ENCODE results near the gene CCDC43.

GRCh38 chr17:44629314-44629713, 60.3 kb downstream of the CCDC43 start:
- TF ChIP-seq ELF1 (IDR thresholded peaks at IDR 0.05) (no peak), CTCF (IDR thresholded peaks at IDR 0.05) (no peak), MXI1 (IDR thresholded peaks at IDR 0.05; ENCODE audit: low read depth, low read length) (no peak), NFIC (IDR thresholded peaks at IDR 0.05; ENCODE audit: borderline replicate concordance) (no peak), POLR2AphosphoS5 (IDR thresholded peaks at IDR 0.05; ENCODE audit: low read depth, low read length) (no peak), TCF12 (IDR thresholded peaks at IDR 0.05) (no peak), EP300 (IDR thresholded peaks at IDR 0.05; ENCODE audit: borderline replicate concordance in 1 of 2, low read depth in 1 of 2, low read length in 1 of 2) (no peak), JUND (IDR thresholded peaks at IDR 0.05) (no peak), USF2 (IDR thresholded peaks at IDR 0.05; ENCODE audit: borderline replicate concordance, low read depth, low read length) (no peak), SMC3 (IDR thresholded peaks at IDR 0.05; ENCODE audit: low read depth, low read length) (no peak), CHD2 (IDR thresholded peaks at IDR 0.05; ENCODE audit: low read length, partially characterized antibody) (no peak), MAX (IDR thresholded peaks at IDR 0.05; ENCODE audit: low read depth) (no peak), EZH2phosphoT487 (IDR thresholded peaks at IDR 0.05; ENCODE audit: borderline replicate concordance, low read depth) (no peak), USF1 (IDR thresholded peaks at IDR 0.05; ENCODE audit: borderline replicate concordance, low read depth) (no peak)

Data from SK-N-SH (cell line).